ENCODE measurements around the gene SPEG.

Gene SPEG

DNA sequence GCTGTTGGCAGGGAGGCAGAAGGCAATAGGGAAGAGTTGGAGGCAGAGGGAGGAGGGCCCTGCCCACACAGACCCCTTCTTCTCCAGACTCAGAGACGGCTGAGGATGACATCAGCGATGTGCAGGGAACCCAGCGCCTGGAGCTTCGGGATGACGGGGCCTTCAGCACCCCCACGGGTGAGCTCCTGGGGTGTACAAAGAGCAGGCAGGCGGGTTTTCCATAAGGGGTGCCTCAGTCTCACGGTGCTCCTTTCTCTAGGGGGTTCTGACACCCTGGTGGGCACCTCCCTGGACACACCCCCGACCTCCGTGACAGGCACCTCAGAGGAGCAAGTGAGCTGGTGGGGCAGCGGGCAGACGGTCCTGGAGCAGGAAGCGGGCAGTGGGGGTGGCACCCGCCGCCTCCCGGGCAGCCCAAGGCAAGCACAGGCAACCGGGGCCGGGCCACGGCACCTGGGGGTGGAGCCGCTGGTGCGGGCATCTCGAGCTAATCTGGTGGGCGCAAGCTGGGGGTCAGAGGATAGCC is 10.0 kb downstream of the SPEG start:
- no peak for DNase-seq

DNA sequence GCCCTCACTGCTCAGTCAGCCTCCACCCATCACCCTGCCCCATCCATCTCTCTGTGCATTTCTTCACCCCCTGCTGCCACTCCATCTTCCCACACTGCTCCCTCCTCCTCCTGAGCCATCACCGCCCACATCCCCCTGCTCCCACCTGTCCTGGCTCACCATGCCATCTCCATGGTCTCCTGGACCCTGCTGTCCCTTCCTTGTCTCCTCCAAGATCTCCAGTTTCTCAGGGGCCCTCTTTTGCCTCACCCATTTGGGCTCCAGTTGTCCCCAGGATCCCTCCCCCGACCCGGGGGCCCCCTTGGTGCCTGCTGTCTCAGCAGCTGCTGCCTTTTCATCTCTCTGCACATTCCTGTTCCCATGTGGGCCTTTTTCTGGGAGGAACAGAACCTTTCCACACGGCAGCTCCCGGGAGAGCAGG is 10.6 kb downstream of the SPEG start:
- DNase-seq = no peak

- DNase-seq = no peak
Observed at GRCh38 chr2:219446101-219446504, 11.5 kb downstream of the SPEG start.

DNA sequence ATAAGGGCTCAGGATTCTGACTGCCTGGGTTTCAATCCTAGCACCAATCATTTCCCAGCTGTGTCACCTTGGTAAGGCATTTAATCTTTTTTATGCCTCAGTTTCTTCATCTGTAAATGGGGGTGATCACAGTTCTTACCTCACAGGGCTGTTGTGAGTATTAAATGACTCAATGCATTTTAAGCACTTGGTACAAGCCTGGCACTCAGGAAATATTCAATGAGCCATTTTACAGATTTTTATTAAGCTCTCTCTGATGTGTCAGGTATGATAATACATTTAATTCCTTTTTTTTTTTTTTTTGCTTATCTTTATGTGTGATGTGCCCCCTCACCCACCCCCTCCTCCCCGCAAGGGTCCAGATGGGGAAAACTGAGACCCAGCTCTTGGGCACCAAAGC is 12.0 kb downstream of the SPEG start:
- no peak for DNase-seq

DNA sequence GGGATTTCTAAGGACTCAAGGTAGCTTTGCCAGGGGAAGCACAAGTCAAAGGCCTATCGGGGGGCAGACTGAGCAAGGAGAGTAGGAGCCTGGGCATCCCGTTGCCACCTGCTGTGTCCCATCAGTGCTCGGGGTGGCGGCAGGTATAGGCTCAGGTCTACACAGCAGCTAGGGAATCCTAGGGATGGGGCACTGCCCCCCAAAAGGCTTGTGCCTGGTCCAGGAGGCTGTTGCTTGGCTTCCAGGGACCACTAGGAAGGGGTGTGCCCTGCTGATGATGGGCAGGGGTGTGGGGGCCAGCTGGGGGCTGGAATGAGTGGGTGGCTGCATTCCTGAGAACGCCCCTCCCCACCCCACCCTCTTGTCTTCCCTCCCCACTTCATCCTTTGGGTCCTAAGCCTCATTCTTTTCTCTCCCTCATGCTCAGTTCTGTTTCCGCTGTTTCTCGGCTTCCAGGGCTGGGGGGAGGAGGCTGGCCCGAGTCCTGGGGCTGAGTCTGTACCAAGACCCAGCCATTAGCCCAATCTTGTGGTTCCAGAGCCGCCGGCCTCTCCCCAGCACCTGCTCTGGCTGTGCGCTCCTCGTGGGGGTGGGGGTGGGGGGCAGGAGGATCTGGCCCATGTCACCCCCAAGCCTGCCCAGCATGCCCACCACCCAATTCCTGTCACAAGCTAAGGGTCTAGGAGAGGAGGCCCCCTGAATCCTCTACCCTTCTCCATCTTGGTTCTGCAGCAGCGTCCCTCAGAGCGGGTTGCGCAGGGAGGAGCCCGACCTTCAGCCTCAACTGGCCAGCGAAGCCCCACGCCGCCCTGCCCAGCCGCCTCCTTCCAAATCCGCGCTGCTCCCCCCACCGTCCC is 12.8 kb downstream of the SPEG start:
- no peak for DNase-seq

- no peak for DNase-seq
Observed at GRCh38 chr2:219448099-219448775, 13.6 kb downstream of the SPEG start.

DNA sequence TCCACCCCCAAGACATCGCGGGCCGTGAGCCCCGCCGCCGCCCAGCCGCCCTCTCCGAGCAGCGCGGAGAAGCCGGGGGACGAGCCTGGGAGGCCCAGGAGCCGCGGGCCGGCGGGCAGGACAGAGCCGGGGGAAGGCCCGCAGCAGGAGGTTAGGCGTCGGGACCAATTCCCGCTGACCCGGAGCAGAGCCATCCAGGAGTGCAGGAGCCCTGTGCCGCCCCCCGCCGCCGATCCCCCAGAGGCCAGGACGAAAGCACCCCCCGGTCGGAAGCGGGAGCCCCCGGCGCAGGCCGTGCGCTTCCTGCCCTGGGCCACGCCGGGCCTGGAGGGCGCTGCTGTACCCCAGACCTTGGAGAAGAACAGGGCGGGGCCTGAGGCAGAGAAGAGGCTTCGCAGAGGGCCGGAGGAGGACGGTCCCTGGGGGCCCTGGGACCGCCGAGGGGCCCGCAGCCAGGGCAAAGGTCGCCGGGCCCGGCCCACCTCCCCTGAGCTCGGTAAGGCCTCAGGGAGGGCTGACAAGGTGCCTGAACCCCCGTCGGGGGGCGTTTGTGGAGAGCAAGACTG is 14.2 kb downstream of the SPEG start:
- no peak for DNase-seq

- no peak for DNase-seq
Observed at GRCh38 chr2:219449609-219450008, 15.0 kb downstream of the SPEG start.

DNA sequence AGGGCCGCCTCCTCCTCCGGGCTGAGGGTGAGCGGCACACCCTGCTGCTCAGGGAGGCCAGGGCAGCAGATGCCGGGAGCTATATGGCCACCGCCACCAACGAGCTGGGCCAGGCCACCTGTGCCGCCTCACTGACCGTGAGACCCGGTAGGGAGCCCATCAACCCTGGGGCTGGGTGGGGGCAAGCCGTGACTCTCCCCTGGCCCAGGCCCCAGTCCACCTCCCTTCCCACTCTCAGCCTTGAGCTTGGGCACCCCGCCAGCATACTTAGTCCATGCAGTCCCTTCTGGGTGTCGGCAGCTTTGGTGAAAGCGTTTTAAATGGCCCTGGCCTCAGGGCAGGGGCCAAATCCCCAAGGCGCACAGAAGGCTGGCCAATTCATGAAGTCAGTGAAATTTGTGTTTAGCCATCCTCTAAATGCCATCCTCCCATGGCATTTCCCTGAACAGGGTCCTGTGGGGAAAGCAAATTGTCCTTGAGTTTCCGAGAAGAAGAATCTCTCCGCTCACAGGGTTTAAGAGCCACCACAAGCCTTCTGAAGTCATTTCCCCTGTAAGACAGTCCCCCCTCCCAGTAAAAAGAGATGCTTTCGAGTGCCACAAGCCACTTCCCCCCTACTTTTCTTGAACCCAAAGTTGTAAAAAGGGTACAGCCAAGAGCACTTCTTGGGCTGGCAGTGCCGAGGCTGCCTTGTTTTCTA is 17.2 kb downstream of the SPEG start:
- no peak for DNase-seq

GRCh38 chr2:219452361-219453317 is 18.0 kb downstream of the SPEG start:
- peak; percentile 85 for DNase-seq

- DNase-seq = no peak
Observed at GRCh38 chr2:219453671-219454590, 19.3 kb downstream of the SPEG start.

- DNase-seq = no peak
Observed at GRCh38 chr2:219455581-219455980, 20.9 kb downstream of the SPEG start.

GRCh38 chr2:219457784-219458369 is 23.2 kb downstream of the SPEG start:
- DNase-seq = no peak

DNA sequence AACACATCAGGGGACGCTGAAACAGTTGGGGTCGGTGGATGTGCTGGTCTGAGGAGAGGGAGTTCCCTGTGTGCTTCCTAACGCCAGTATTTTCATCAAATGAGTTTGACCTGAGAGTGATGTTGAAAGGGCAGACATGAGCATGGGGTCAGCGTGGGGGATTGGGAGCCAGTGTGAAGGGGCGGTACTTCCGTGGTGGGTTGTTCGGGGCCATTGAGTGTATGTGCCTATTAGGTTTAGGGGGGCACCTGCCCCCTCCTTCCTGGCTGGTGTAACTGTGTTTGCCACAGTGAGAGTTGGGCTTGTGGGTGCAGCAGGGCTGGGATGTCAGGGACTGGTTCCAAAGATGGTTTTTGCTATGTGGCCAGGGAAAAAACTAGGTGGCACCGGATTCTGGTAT is 24.4 kb downstream of the SPEG start:
- DNase-seq = no peak

- peak; percentile 32 for DNase-seq
Observed at GRCh38 chr2:219459460-219460311, 25.0 kb downstream of the SPEG start.

DNA sequence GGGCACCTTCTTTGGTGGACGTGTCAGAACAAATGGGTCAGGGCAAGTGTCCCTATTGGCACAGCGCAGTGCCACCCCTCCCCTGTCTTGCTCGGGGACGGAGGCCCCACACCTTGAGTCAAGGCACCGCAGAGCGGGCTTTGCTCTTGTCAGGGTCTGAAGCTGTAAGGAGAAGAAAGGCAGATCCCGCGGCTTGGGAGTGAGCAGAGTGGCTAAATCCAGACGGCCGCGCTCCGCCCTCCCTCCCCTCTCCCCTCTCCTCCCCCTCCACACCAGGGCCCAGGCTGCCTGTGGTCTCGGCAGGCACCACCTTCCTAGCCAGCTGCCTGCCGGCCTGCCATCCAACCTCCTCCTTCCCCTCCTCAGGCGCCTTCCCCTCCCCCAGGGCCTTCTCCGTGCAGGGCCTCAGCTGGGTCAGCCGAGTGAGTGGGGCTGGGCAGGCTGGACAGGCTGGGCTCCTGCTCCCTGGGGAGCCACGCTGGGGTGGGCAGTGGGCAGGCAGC is 25.8 kb downstream of the SPEG start:
- peak; percentile 72 for DNase-seq

DNA sequence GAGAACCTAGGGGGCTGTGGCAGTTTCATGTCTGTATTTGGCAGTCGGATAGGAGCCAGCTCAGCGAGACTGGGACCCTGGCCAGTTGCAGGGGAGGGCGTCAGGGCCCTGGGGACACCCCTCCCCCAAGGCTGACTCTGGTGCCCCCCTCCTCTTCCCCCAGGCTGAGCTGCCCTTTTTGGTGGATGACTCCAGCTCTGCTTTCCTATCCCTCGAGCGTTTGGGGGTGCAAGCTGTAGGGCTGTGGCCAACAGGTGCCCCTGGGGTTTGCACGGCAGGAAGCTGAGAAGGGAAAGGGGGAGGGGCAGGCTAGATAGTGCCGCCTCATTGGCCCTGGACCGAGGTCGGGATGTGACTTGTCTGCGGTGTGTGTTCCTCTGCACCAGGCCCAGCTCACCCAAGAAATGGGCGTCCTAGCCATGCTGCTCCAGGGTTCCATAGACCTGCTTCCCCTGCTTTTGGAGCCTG is 26.4 kb downstream of the SPEG start:
- peak; percentile 55 for DNase-seq

DNA sequence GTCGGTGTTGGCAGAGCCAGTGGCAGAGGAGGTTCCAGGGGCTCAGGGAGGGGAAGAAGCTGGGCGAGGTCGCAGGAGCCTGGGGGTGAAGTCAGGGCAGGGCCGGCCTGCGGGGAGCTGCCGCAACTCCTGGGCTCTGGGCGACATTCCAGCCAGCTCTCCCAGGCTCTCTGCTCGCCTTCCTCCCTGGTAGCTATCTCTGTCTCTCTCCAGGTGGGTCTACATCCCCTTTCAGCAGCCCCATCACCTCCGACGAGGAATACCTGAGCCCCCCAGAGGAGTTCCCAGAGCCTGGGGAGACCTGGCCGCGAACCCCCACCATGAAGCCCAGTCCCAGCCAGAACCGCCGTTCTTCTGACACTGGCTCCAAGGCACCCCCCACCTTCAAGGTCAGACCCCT is 27.0 kb downstream of the SPEG start:
- DNase-seq = no peak

GRCh38 chr2:219462349-219462748 is 27.7 kb downstream of the SPEG start:
- no peak for DNase-seq

All from T1000 (cell line).